ENCODE results near the gene CDC42. TPM values are rescaled to one million over a fixed set of nuclear protein-coding genes. Genes with fewer than 3 reads are reported as not detected.

CDC42 gene
- total and polyA plus RNA-seq, 2 donors (not counting 1 experiment from before 2014, with no cell fraction given) = 325 to 446 TPM

GRCh38 chr1:22132517-22133235 is 80.2 kb downstream of the CDC42 start:
- peak; percentile 60 to 74 for DNase-seq (ENCODE audit: low read depth in 2 of 2)
- H3K27me3 ChIP-seq (ENCODE audit: control insufficient read depth, insufficient read depth, low read length) = no peaks in the 10 kb centered on the region
- no peaks in the 10 kb centered on the region for H3K79me2 ChIP-seq (ENCODE audit: control insufficient read depth, insufficient read depth, low read length)
- no peak overlapping the region for H3K4me3 ChIP-seq (replicated peaks in 1 of 4; ENCODE audit: control extremely low read depth in 1 of 4, insufficient read depth in 1 of 4, low read depth in 3 of 4, low read length in 4 of 4)
- peaks cover 8% of the 10 kb centered on the region for H3K4me1 ChIP-seq (ENCODE audit: control insufficient read depth, extremely low read depth, insufficient read depth, low read length)
- no peak overlapping the region for H2AFZ ChIP-seq (ENCODE audit: low read length)
- H3K4me2 ChIP-seq (ENCODE audit: extremely low read depth, insufficient read depth, low read length) = peak overlapping the region; percentile 29
- no peaks in the 10 kb centered on the region for H3K9me3 ChIP-seq (ENCODE audit: control insufficient read depth, insufficient read depth, low read depth, low read length)
- H3K36me3 ChIP-seq (ENCODE audit: control insufficient read depth, insufficient read depth, low read length) = no peaks in the 10 kb centered on the region
- no peak overlapping the region for H3K9ac ChIP-seq (ENCODE audit: insufficient read depth, low read length)
- no peak for TF ChIP-seq CTCF (conservative IDR thresholded peaks at IDR 0.05 in 1 of 2, IDR thresholded peaks at IDR 0.05 in 1 of 2; ENCODE audit: low read depth in 1 of 2, low read length in 2 of 2)
- no peak for TF ChIP-seq EZH2 (IDR thresholded peaks at IDR 0.05; ENCODE audit: low read length, missing control alignments)
- no peaks in the 10 kb centered on the region for H4K20me1 ChIP-seq (ENCODE audit: control insufficient read depth, extremely low read depth, insufficient read depth, low read length)
- H3K27ac ChIP-seq (ENCODE audit: insufficient read depth, low read length) = no peak overlapping the region

GRCh38 chr1:22133247-22133930 is 80.9 kb downstream of the CDC42 start:
- H3K9ac ChIP-seq (ENCODE audit: insufficient read depth, low read length) = no peak overlapping the region
- H2AFZ ChIP-seq (ENCODE audit: low read length) = no peak overlapping the region
- H3K4me2 ChIP-seq (ENCODE audit: extremely low read depth, insufficient read depth, low read length) = no peak overlapping the region
- H3K4me3 ChIP-seq (replicated peaks in 1 of 4; ENCODE audit: control extremely low read depth in 1 of 4, insufficient read depth in 1 of 4, low read depth in 3 of 4, low read length in 4 of 4) = no peak overlapping the region
- H3K36me3 ChIP-seq (ENCODE audit: control insufficient read depth, insufficient read depth, low read length) = no peaks in the 10 kb centered on the region
- no peaks in the 10 kb centered on the region for H3K9me3 ChIP-seq (ENCODE audit: control insufficient read depth, insufficient read depth, low read depth, low read length)
- H3K27ac ChIP-seq (ENCODE audit: insufficient read depth, low read length) = no peak overlapping the region
- DNase-seq (ENCODE audit: low read depth in 2 of 2) = no peak
- H4K20me1 ChIP-seq (ENCODE audit: control insufficient read depth, extremely low read depth, insufficient read depth, low read length) = no peaks in the 10 kb centered on the region
- TF ChIP-seq CTCF (conservative IDR thresholded peaks at IDR 0.05 in 1 of 2, IDR thresholded peaks at IDR 0.05 in 1 of 2; ENCODE audit: low read depth in 1 of 2, low read length in 2 of 2) (no peak), EZH2 (IDR thresholded peaks at IDR 0.05; ENCODE audit: low read length, missing control alignments) (no peak)
- no peaks in the 10 kb centered on the region for H3K79me2 ChIP-seq (ENCODE audit: control insufficient read depth, insufficient read depth, low read length)
- H3K27me3 ChIP-seq (ENCODE audit: control insufficient read depth, insufficient read depth, low read length) = no peaks in the 10 kb centered on the region
- H3K4me1 ChIP-seq (ENCODE audit: control insufficient read depth, extremely low read depth, insufficient read depth, low read length) = peaks cover 8% of the 10 kb centered on the region

- no peak overlapping the region for H3K27ac ChIP-seq (ENCODE audit: insufficient read depth, low read length)
- H3K36me3 ChIP-seq (ENCODE audit: control insufficient read depth, insufficient read depth, low read length) = no peaks in the 10 kb centered on the region
- no peak overlapping the region for H2AFZ ChIP-seq (ENCODE audit: low read length)
- no peak overlapping the region for H3K4me2 ChIP-seq (ENCODE audit: extremely low read depth, insufficient read depth, low read length)
- no peak for DNase-seq (ENCODE audit: low read depth in 2 of 2)
- TF ChIP-seq EZH2 (IDR thresholded peaks at IDR 0.05; ENCODE audit: low read length, missing control alignments) (no peak), CTCF (conservative IDR thresholded peaks at IDR 0.05 in 1 of 2, IDR thresholded peaks at IDR 0.05 in 1 of 2; ENCODE audit: low read depth in 1 of 2, low read length in 2 of 2) (no peak)
- no peaks in the 10 kb centered on the region for H3K9me3 ChIP-seq (ENCODE audit: control insufficient read depth, insufficient read depth, low read depth, low read length)
- no peaks in the 10 kb centered on the region for H4K20me1 ChIP-seq (ENCODE audit: control insufficient read depth, extremely low read depth, insufficient read depth, low read length)
- no peak overlapping the region for H3K4me3 ChIP-seq (replicated peaks in 1 of 4; ENCODE audit: control extremely low read depth in 1 of 4, insufficient read depth in 1 of 4, low read depth in 3 of 4, low read length in 4 of 4)
- H3K4me1 ChIP-seq (ENCODE audit: control insufficient read depth, extremely low read depth, insufficient read depth, low read length) = peaks cover 8% of the 10 kb centered on the region
- H3K79me2 ChIP-seq (ENCODE audit: control insufficient read depth, insufficient read depth, low read length) = no peaks in the 10 kb centered on the region
- no peaks in the 10 kb centered on the region for H3K27me3 ChIP-seq (ENCODE audit: control insufficient read depth, insufficient read depth, low read length)
- H3K9ac ChIP-seq (ENCODE audit: insufficient read depth, low read length) = no peak overlapping the region
Measured at GRCh38 chr1:22133931-22134324, 81.4 kb downstream of the CDC42 start.
